HUDEP-2 (cell line): ENCODE measurements around the gene TUNAR.
"Not testable (repeated sequence)": the region's sequence is repeated elsewhere in the genome, so short reads cannot be mapped to it uniquely, and the experiment has no call there.

Source experiments
- DNase-seq, 76 experiments: peaks; one replicate each; lab custom pipeline; 2025; ENCODE audit not compliant: unreplicated experiment in 76 of 76; lab: John Stamatoyannopoulos, UW

Gene TUNAR

GRCh38 chr14:95964901-95965300, 88.3 kb downstream of the TUNAR start:
- no peak for DNase-seq

- not testable (repeated sequence) for DNase-seq
These were observed 91.4 kb downstream of the TUNAR start for GRCh38 chr14:95968048-95968447.
